Loucy (cell line): ENCODE measurements around the gene ADAR.

Experiments
- H2AFZ ChIP-seq: fragments of 200-600 bp; sonication (generic); 2 replicates; pipeline ENCODE4 v1.6.0; 2016; ENCODE audit warnings: antibody characterized with exemption, mild to moderate bottlenecking, low read length, moderate library complexity
- H3F3A ChIP-seq: fragments of 200-600 bp; 2 replicates; pipeline ENCODE4 v1.6.0; 2016; ENCODE audit warnings: antibody characterized with exemption, low read depth, mild to moderate bottlenecking
- H3K27me3 ChIP-seq: fragments of 200-600 bp; sonication (generic); 2 replicates; pipeline ENCODE4 v1.6.1; 2014; ENCODE audit warnings: low read length, mild to moderate bottlenecking; ENCODE audit not compliant: insufficient read depth, poor library complexity, severe bottlenecking
- H3K36me3 ChIP-seq: fragments of 200-600 bp; sonication (generic); 2 replicates; pipeline ENCODE4 v1.6.1; 2016; ENCODE audit warnings: low read length; ENCODE audit not compliant: insufficient read depth
- H3K4me1 ChIP-seq: fragments of 200-600 bp; sonication (generic); 2 replicates; pipeline ENCODE4 v1.5.1; 2014; ENCODE audit warnings: low read length, mild to moderate bottlenecking; ENCODE audit not compliant: insufficient read depth, poor library complexity, severe bottlenecking
- H3K4me2 ChIP-seq: fragments of 200-600 bp; sonication (generic); 2 replicates; pipeline ENCODE4 v1.6.0; 2014; ENCODE audit warnings: antibody characterized with exemption, low read length, low read depth, mild to moderate bottlenecking; ENCODE audit not compliant: poor library complexity, severe bottlenecking
- H3K4me3 ChIP-seq: fragments of 200-600 bp; sonication (generic); 2 replicates; pipeline ENCODE4 v1.5.1; 2014; ENCODE audit warnings: low read length, mild to moderate bottlenecking, mixed read lengths; ENCODE audit not compliant: poor library complexity, severe bottlenecking
- H3K79me2 ChIP-seq: fragments of 200-600 bp; sonication (generic); 2 replicates; pipeline ENCODE4 v1.6.1; 2014; ENCODE audit warnings: low read length; ENCODE audit not compliant: insufficient read depth
- H3K9ac ChIP-seq: fragments of 200-600 bp; sonication (generic); 2 replicates; pipeline ENCODE4 v1.6.0; 2014; ENCODE audit warnings: mild to moderate bottlenecking, low read depth, low read length, moderate library complexity; ENCODE audit not compliant: poor library complexity, severe bottlenecking
- H3K9me2 ChIP-seq: fragments of 200-600 bp; sonication (generic); replicated peaks from 2 replicates; pipeline ENCODE4 v1.6.1; 2016; ENCODE audit warnings: low read depth, low read length, mixed read lengths
- H3K9me3 ChIP-seq: fragments of 200-600 bp; sonication (generic); 2 replicates; pipeline ENCODE4 v1.6.1; 2014; ENCODE audit warnings: mild to moderate bottlenecking, antibody characterized with exemption, low read length, low read depth; ENCODE audit not compliant: insufficient read depth
- H4K20me1 ChIP-seq: fragments of 200-600 bp; sonication (generic); 2 replicates; pipeline ENCODE4 v1.6.0; 2014; ENCODE audit warnings: antibody characterized with exemption, low read length, mild to moderate bottlenecking; ENCODE audit not compliant: insufficient read depth, poor library complexity, severe bottlenecking
- EZH2phosphoT487 ChIP-seq: fragments of 200-600 bp; IDR thresholded peaks from 2 replicates; pipeline ENCODE4 v1.6.1; 2018; ENCODE audit warnings: antibody characterized with exemption, mild to moderate bottlenecking, moderate library complexity, borderline replicate concordance
- TF ChIP-seq, protein P1 (sequence below): fragments of 200-600 bp; sonication (generic); conservative IDR thresholded peaks from 2 replicates; pipeline ENCODE4 v1.5.1; 2014; ENCODE audit warnings: mild to moderate bottlenecking, antibody characterized with exemption, low read length

Gene ADAR

DNA sequence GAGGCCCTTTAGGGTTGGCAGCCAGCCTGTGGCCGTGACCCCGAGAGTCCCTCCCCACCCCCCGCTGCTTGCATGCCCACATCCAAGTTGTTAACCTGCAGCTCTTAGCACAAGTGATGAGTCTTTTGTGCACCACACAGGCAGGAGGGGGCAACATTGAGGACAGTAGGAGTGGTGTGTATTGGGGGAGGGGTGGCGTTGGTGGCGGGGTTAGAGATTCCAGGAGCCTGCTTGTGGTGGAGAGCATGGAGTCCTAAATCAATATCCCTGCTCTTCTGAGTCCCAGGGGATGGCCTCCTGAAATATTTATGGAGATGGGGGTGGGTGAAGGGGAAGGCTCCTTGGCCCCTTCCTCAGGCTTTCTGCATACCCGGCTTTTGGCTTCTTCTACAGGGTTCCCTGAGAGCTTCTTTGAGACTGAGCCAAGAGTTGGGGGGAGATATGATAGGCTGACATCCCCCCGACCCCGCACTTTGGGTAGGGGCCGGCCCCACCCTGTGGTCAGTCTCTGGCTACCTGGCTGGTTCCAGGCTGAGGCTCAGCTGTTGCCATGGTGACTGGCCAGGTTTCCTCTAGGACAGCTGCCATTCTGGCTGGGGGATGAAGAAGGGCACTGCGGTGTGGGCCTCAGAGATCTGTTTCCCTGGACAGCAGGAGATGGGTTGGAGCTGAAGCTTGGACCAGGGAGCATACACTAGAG lies 35.4 kb downstream of the ADAR start:
- Histone ChIP-seq H3K36me3 (no peaks in the 10 kb centered on the region), H3F3A (no peaks in the 10 kb centered on the region), H3K9me2 (no peaks in the 10 kb centered on the region), H4K20me1 (no peaks in the 10 kb centered on the region), H2AFZ (no peak overlapping the region), H3K4me3 (no peak overlapping the region), H3K27me3 (no peaks in the 10 kb centered on the region), H3K9me3 (no peaks in the 10 kb centered on the region), H3K4me2 (no peak overlapping the region), H3K79me2 (no peaks in the 10 kb centered on the region), H3K9ac (no peak overlapping the region), H3K4me1 (peaks cover 15% of the 10 kb centered on the region)
- TF ChIP-seq, protein P1, sequence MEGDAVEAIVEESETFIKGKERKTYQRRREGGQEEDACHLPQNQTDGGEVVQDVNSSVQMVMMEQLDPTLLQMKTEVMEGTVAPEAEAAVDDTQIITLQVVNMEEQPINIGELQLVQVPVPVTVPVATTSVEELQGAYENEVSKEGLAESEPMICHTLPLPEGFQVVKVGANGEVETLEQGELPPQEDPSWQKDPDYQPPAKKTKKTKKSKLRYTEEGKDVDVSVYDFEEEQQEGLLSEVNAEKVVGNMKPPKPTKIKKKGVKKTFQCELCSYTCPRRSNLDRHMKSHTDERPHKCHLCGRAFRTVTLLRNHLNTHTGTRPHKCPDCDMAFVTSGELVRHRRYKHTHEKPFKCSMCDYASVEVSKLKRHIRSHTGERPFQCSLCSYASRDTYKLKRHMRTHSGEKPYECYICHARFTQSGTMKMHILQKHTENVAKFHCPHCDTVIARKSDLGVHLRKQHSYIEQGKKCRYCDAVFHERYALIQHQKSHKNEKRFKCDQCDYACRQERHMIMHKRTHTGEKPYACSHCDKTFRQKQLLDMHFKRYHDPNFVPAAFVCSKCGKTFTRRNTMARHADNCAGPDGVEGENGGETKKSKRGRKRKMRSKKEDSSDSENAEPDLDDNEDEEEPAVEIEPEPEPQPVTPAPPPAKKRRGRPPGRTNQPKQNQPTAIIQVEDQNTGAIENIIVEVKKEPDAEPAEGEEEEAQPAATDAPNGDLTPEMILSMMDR: no peak
- no peak for TF ChIP-seq EZH2phosphoT487

DNA sequence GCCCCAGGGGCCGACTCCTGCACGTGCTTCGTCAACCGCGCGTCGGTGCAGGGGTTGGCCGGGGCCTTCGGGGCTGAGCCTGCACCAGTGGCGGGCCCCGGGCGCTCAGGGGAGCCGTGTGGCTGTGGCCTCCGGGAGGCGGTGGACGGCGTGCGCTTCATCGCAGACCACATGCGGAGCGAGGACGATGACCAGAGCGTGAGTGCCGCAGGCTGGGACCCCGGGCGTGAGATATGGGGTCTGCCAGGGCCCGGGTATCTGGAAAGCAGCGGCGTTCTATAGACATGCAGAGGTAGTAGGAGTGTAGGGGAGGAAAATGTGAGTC lies 36.1 kb downstream of the ADAR start:
- Histone ChIP-seq H3F3A (no peaks in the 10 kb centered on the region), H3K79me2 (no peaks in the 10 kb centered on the region), H2AFZ (no peak overlapping the region), H3K4me2 (no peak overlapping the region), H3K36me3 (no peaks in the 10 kb centered on the region), H3K9me3 (no peaks in the 10 kb centered on the region), H4K20me1 (no peaks in the 10 kb centered on the region), H3K4me1 (peaks cover 15% of the 10 kb centered on the region), H3K9ac (no peak overlapping the region), H3K27me3 (no peaks in the 10 kb centered on the region), H3K9me2 (no peaks in the 10 kb centered on the region), H3K4me3 (no peak overlapping the region)
- no peak for TF ChIP-seq EZH2phosphoT487
- TF ChIP-seq, protein P1: no peak

DNA sequence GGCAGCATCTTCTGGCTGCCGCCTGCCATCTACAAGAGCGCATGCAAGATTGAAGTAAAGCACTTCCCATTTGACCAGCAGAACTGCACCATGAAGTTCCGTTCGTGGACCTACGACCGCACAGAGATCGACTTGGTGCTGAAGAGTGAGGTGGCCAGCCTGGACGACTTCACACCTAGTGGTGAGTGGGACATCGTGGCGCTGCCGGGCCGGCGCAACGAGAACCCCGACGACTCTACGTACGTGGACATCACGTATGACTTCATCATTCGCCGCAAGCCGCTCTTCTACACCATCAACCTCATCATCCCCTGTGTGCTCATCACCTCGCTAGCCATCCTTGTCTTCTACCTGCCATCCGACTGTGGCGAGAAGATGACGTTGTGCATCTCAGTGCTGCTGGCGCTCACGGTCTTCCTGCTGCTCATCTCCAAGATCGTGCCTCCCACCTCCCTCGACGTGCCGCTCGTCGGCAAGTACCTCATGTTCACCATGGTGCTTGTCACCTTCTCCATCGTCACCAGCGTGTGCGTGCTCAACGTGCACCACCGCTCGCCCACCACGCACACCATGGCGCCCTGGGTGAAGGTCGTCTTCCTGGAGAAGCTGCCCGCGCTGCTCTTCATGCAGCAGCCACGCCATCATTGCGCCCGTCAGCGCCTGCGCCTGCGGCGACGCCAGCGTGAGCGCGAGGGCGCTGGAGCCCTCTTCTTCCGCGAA lies 36.6 kb downstream of the ADAR start:
- Histone ChIP-seq H3K4me1 (peaks cover 15% of the 10 kb centered on the region), H3K9me3 (no peaks in the 10 kb centered on the region), H3K4me3 (no peak overlapping the region), H3K36me3 (no peaks in the 10 kb centered on the region), H3K79me2 (no peaks in the 10 kb centered on the region), H3K9ac (no peak overlapping the region), H3K27me3 (no peaks in the 10 kb centered on the region), H2AFZ (no peak overlapping the region), H4K20me1 (no peaks in the 10 kb centered on the region), H3K4me2 (no peak overlapping the region), H3K9me2 (no peaks in the 10 kb centered on the region), H3F3A (no peaks in the 10 kb centered on the region)
- no peak for TF ChIP-seq EZH2phosphoT487
